ENCODE measurements around the gene PLA2G5.

DNA sequence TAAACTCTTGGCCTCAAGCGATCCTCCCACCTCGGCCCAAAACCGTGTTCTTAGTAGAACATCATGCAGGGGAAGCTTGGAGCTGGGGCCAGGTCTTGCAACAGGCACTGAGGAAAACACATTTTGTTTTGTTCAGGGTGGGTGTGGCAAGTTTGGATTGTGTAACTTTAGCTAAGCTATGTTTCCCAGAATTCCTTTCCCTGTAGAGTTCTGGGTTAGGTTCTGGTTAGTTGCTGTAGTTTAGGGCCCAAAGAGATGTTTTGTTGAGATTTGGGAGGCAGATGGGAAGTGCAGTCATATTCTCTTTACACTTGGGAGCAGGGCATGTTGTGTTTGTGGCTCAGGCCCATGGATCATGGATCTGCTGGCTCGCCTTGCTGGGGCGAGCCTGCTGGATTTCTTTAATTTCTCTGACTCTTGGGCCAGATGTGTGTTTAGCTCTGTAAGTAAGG lies 24.0 kb downstream of the PLA2G5 start:
- TF ChIP-seq, protein P1, sequence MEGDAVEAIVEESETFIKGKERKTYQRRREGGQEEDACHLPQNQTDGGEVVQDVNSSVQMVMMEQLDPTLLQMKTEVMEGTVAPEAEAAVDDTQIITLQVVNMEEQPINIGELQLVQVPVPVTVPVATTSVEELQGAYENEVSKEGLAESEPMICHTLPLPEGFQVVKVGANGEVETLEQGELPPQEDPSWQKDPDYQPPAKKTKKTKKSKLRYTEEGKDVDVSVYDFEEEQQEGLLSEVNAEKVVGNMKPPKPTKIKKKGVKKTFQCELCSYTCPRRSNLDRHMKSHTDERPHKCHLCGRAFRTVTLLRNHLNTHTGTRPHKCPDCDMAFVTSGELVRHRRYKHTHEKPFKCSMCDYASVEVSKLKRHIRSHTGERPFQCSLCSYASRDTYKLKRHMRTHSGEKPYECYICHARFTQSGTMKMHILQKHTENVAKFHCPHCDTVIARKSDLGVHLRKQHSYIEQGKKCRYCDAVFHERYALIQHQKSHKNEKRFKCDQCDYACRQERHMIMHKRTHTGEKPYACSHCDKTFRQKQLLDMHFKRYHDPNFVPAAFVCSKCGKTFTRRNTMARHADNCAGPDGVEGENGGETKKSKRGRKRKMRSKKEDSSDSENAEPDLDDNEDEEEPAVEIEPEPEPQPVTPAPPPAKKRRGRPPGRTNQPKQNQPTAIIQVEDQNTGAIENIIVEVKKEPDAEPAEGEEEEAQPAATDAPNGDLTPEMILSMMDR (IDR thresholded peaks at IDR 0.05; ENCODE audit: borderline replicate concordance, extremely low read depth, low read length, poor library complexity, severe bottlenecking) = no peak
- TF ChIP-seq EZH2 (IDR thresholded peaks at IDR 0.05; ENCODE audit: borderline replicate concordance, low read depth, low read length, severe bottlenecking) = no peak

All from DND-41 (cell line).